Measurements from ENCODE around the gene C1QTNF1.

DNA sequence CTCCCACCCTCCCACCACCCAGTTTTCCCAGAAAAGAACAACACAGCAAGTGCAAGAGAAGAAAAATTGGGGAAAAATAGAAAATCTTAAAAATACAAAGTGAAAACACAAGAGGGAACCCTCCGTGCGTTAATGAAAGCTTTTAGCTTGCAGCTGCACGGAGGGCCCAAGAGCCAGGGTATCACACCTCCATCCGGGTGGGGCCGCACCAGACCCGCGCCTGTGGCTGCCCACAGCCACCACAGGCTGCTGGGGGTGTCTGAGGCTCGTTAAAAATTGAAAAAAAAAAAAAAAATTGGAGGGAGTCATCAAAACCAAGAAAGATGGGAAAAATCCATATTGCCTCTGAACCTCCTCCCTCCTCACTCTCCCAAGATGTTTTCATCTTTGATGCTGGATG, 69.3 kb downstream of the C1QTNF1 start:
- TF ChIP-seq, protein P1, sequence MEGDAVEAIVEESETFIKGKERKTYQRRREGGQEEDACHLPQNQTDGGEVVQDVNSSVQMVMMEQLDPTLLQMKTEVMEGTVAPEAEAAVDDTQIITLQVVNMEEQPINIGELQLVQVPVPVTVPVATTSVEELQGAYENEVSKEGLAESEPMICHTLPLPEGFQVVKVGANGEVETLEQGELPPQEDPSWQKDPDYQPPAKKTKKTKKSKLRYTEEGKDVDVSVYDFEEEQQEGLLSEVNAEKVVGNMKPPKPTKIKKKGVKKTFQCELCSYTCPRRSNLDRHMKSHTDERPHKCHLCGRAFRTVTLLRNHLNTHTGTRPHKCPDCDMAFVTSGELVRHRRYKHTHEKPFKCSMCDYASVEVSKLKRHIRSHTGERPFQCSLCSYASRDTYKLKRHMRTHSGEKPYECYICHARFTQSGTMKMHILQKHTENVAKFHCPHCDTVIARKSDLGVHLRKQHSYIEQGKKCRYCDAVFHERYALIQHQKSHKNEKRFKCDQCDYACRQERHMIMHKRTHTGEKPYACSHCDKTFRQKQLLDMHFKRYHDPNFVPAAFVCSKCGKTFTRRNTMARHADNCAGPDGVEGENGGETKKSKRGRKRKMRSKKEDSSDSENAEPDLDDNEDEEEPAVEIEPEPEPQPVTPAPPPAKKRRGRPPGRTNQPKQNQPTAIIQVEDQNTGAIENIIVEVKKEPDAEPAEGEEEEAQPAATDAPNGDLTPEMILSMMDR (IDR thresholded peaks at IDR 0.05; ENCODE audit: extremely low read depth in 1 of 2, insufficient read depth in 1 of 2, low read depth in 1 of 2, low read length in 2 of 2): no peak
- no peak for TF ChIP-seq EZH2 (IDR thresholded peaks at IDR 0.05; ENCODE audit: borderline replicate concordance, low read depth, low read length, severe bottlenecking)
